Testis (tissue), 3 donors: ENCODE results near the gene MAGEF1. TPM values are rescaled to one million over a fixed set of nuclear protein-coding genes. Genes with fewer than 3 reads are reported as not detected.

Source experiments
- DNase-seq: peaks from one replicate; pipeline ENCODE4 v3.0.0-alpha.2; 2019
- H3K27ac ChIP-seq, 2 donors: fragments of 200-600 bp; sonication (generic); one replicate each; pipeline ENCODE4 v1.5.1; 2019
- H3K27me3 ChIP-seq: fragments of 200-600 bp; sonication (generic); one replicate; pipeline ENCODE4 v1.5.1; 2019
- H3K36me3 ChIP-seq: fragments of 200-600 bp; sonication (generic); one replicate; pipeline ENCODE4 v1.5.1; 2017; ENCODE audit warnings: low read depth; ENCODE audit errors: missing control alignments
- H3K4me1 ChIP-seq: fragments of 200-600 bp; sonication (generic); one replicate; pipeline ENCODE4 v1.5.1; 2019
- H3K4me3 ChIP-seq, 2 donors: fragments of 200-600 bp; sonication (generic); one replicate each; pipeline ENCODE4 v1.5.1; 2017 to 2019
- H3K9me3 ChIP-seq: fragments of 200-600 bp; sonication (generic); one replicate; pipeline ENCODE4 v1.5.1; 2017
- POLR2A ChIP-seq: fragments of 450-650 bp; IDR thresholded peaks from one replicate; pipeline ENCODE4 v1.6.1; 2017; ENCODE audit warnings: antibody characterized with exemption, mild to moderate bottlenecking, moderate library complexity
- WGBS, 2 donors: methylation state at CpG; one replicate each; pipeline ENCODE4 v1.1.5; 2018; 5-methylcytosine and 5-hydroxymethylcytosine counted together
- intact Hi-C: fragments of 100-400 bp; cut with DNase I; formaldehyde crosslinking; loops from one replicate; pipeline ENCODE4 v1.15.1; 2023; ENCODE audit warnings: low total_unique reads
- polyA plus RNA-seq: library from polyadenylated mRNA; stranded (reverse); fragments of 350-450 nt; fragmentation: Illumina TruSeq; extraction: RNeasy Lipid Tissue Mini Kit (QIAGEN cat#74804); gene quantifications from one replicate; pipeline ENCODE4 v1.2.3, GENCODE V29; 2014; ENCODE audit warnings: low read depth, low replicate concordance; ENCODE audit not compliant: insufficient read depth
- total RNA-seq, 2 donors: library from RNA; depleted of rRNA; stranded (reverse); fragments of >200 nt; gene quantifications; one replicate each; pipeline ENCODE4 v1.2.3, GENCODE V29; 2016
- TF ChIP-seq, protein P1 (sequence below), 3 experiments: fragments of 450-650 bp in 2 of 3; fragments of 200-600 bp in 1 of 3; sonication (generic) in 1 of 3; IDR thresholded peaks; one replicate each; pipeline ENCODE4 v1.5.1; 2016 to 2019; ENCODE audit warnings: antibody characterized with exemption in 3 of 3, mild to moderate bottlenecking in 2 of 3, moderate library complexity in 1 of 3

MAGEF1 gene
- total and polyA plus RNA-seq, 3 donors from 2014 or later, result 22.8 to 33.5 (median 25.1) TPM

GRCh38 chr3:184748219-184749135, 36.6 kb upstream of the MAGEF1 start:
- 76 to 86% methylated on average over 8 of the region's 8 CpGs for WGBS, 2 donors

DNA sequence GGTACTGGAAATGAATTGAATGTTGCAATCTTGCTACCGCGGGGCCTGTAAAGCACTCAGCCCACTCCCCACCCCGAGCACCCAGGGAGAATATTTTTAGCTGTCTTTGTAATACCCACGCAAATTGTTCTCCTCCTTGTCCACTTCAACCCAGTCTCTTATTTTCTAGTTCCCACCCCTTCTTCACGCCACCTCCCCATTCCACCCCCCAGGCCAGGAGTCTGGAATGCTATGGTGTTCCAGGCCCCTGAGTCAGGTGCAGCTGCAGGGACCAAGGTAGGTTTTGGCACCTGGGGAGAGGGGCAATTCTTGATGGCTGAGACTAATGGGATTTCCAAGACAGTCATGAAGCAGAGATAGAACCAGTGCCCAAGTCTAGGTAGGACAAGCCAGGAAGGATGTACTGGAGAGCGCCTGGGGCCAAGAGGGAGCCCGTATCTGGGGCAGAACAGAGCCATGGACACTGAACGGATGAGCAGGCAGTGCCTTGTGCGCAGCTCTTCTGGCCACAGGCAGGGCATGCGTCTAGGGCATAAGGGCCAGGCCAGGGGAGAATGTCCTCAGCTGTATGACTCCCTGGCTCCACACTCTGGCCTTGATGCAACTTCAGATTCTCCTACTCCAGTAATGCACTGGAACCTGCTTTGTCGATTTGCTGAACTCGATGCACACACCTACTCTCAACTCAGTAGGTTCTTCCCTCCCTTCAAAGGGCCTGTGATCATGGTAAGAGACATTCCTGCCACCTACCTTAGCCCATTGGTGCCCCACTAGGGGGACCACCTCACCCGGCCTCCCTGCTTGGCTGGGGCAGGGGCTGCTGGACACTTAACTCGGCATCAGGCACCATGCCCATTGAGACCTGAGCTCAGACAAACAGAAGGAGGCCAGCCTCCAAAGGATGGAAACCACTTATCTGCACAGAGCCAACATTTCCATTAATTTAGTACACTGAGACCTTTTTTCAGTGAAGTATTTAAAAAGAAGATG, 34.6 kb upstream of the MAGEF1 start:
- no peak for DNase-seq
- no peaks in the 10 kb centered on the region for H3K9me3 ChIP-seq
- H3K27me3 ChIP-seq, result no peaks in the 10 kb centered on the region
- 85 to 91% methylated on average over 14 of the region's 14 CpGs for WGBS, 2 donors
- no peak overlapping the region for H3K4me3 ChIP-seq
- H3K36me3 ChIP-seq, result no peaks in the 10 kb centered on the region
- H3K27ac ChIP-seq, result no peak overlapping the region
- intact Hi-C loops, result no loop called here
- H3K4me1 ChIP-seq, result no peaks in the 10 kb centered on the region
- TF ChIP-seq, protein P1, sequence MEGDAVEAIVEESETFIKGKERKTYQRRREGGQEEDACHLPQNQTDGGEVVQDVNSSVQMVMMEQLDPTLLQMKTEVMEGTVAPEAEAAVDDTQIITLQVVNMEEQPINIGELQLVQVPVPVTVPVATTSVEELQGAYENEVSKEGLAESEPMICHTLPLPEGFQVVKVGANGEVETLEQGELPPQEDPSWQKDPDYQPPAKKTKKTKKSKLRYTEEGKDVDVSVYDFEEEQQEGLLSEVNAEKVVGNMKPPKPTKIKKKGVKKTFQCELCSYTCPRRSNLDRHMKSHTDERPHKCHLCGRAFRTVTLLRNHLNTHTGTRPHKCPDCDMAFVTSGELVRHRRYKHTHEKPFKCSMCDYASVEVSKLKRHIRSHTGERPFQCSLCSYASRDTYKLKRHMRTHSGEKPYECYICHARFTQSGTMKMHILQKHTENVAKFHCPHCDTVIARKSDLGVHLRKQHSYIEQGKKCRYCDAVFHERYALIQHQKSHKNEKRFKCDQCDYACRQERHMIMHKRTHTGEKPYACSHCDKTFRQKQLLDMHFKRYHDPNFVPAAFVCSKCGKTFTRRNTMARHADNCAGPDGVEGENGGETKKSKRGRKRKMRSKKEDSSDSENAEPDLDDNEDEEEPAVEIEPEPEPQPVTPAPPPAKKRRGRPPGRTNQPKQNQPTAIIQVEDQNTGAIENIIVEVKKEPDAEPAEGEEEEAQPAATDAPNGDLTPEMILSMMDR (IDR thresholded peaks at IDR 0.05), result no peak
- TF ChIP-seq POLR2A, result no peak

More at GRCh38 chr3:184748219-184749135, 36.6 kb upstream of the MAGEF1 start:
- H3K4me3 ChIP-seq, result no peak overlapping the region
- intact Hi-C loops, result no loop called here
- no peaks in the 10 kb centered on the region for H3K27me3 ChIP-seq
- H3K36me3 ChIP-seq, result no peaks in the 10 kb centered on the region
- TF ChIP-seq POLR2A, result no peak
- TF ChIP-seq, protein P1 (IDR thresholded peaks at IDR 0.05), result no peak
- no peaks in the 10 kb centered on the region for H3K4me1 ChIP-seq
- no peaks in the 10 kb centered on the region for H3K9me3 ChIP-seq
- no peak overlapping the region for H3K27ac ChIP-seq
- no peak for DNase-seq

DNA sequence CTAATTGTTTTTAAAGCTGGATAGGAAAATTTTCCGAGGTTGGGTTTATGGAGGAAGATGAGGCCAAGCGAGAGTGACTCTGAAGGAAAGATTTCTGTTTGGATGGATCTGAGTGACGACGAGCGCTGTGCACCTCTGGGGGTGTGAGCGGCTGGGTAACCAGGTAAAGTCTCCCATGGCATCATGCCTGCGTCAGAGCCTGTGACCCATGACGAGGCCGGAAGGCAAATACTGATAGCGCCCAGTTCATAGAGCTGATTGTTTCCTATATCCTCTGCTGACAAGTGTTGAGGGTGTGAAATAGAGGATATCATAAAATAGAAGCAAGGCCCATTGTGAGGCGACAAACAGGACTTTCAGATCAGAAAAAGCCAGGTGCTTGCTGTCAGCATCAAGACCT, 33.7 kb upstream of the MAGEF1 start:
- Histone ChIP-seq H3K27ac (no peak overlapping the region), H3K27me3 (no peaks in the 10 kb centered on the region), H3K9me3 (no peaks in the 10 kb centered on the region), H3K36me3 (no peaks in the 10 kb centered on the region), H3K4me3 (no peak overlapping the region), H3K4me1 (no peaks in the 10 kb centered on the region)
- intact Hi-C loops, result no loop called here
- WGBS, 2 donors, result 91 to 95% methylated on average over 11 of the region's 11 CpGs
- no peak for DNase-seq
- TF ChIP-seq POLR2A, result no peak
- TF ChIP-seq, protein P1 (IDR thresholded peaks at IDR 0.05), result no peak

- Histone ChIP-seq H3K4me1 (no peaks in the 10 kb centered on the region), H3K27me3 (no peaks in the 10 kb centered on the region), H3K27ac (no peak overlapping the region), H3K4me3 (no peak overlapping the region), H3K9me3 (no peaks in the 10 kb centered on the region), H3K36me3 (no peaks in the 10 kb centered on the region)
- 76 to 79% methylated on average over 3 of the region's 3 CpGs for WGBS, 2 donors
- no peak for TF ChIP-seq POLR2A
- TF ChIP-seq, protein P1 (IDR thresholded peaks at IDR 0.05), result no peak
- DNase-seq, result no peak
- intact Hi-C loops, result no loop called here
Measured at GRCh38 chr3:184743248-184743647, 31.4 kb upstream of the MAGEF1 start.
